GM19397 (cell line): ENCODE measurements around the gene CAMTA1.

ENCODE experiments used
- ATAC-seq: cut with Tn5 transposase; IDR thresholded peaks from one replicate; pipeline ENCODE4 v1.9.1; 2021; ENCODE audit warnings: mild to moderate bottlenecking, moderate library complexity; ENCODE audit not compliant: unreplicated experiment

The CAMTA1 gene

GRCh38 chr1:7495962-7496361 lies 710.7 kb downstream of the CAMTA1 start:
- ATAC-seq, result no peak

GRCh38 chr1:7497107-7497637 lies 711.9 kb downstream of the CAMTA1 start:
- no peak for ATAC-seq

DNA sequence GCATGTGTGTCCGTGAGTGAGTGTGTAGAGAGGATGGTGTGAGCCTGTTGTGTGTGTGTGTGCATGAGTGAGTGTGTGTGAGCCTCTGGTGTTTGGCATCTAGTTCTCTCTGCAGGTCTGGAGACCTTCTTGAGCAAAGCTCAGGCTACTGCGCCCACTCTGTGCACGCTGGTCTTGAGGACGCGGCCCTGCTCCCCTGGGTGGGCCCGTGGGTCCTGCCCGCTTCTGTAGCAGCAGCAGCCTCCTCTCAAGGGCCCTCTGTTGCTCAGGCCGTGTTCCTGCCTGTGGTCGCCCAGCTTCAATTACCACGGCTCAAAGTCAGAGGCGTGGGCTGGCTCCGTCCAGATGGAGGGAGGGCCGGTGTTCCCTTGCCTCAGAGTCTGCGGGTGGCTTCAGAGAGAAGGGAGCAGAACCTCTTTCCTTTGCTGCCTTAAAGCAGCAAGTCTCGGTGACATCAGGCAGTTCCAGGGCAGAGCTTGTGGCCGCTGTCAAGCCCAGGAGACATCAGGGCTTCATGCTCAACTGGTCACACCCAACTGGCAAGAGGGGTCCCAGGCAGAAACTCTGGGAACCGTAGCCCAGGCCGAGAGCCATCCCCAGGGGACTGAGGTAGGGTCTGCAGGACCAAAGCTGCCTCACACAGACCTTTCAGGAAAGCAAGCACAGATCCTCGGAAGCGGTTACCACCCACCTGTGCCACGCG lies 715.3 kb downstream of the CAMTA1 start:
- ATAC-seq, result no peak

DNA sequence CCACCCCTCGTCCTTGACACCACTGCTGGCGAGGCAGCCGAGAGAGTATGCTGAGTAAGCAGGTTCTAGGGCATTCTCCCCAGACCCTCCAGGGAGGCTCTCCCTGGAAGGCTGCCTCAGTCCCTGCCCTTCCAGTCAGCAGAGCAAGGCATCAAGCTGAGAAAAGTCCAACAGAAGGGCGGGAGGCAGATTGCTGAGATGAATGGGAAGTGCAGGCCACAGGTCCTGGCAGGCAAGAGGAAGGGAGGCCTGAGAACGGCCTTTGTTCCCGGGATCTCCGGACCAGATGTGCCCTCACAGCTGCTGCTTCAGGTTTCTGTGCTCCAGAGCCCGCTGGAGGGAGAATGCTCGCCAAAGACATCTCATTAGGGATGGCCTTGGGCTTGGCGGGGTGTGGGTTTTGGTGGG lies 715.8 kb downstream of the CAMTA1 start:
- no peak for ATAC-seq

- no peak for ATAC-seq
Observed at GRCh38 chr1:7501723-7502603, 716.7 kb downstream of the CAMTA1 start.

GRCh38 chr1:7503691-7504437 lies 718.6 kb downstream of the CAMTA1 start:
- ATAC-seq, result no peak

GRCh38 chr1:7504438-7504720 lies 719.1 kb downstream of the CAMTA1 start:
- no peak for ATAC-seq

- ATAC-seq, result no peak
Observed at GRCh38 chr1:7505094-7505770, 720.0 kb downstream of the CAMTA1 start.

DNA sequence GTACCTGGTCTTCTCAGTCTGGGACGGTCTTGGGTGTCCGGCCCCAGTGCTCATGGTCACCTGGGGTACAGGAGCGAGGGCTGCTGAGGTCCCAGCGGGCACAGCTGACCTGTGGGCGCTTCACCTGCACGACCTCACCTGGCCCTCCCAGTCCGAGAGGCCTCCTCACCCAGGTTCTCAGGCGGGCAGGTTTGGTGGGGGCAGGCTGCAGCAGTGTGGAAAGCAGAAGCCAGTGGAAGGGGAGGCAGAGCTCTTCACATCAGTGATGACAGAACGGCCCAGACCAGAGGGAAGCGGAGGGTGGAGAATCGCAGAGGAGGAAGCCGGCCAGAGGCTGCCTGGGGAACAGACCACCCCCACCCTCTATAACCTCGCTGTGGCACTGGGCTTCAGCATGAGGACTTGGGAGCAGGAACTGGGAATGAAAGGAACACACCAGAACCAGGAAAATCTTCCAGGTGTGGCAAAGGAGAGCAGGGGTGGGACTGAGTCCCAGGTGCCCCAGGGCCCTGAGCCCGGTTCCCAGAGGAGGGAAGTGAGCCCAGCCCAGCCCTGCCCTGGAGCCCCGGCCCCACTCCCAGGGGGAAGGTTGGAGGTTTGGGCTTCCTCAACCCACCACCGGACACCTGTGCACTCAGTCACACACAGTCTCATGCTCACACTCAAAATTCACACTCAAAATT lies 720.7 kb downstream of the CAMTA1 start:
- no peak for ATAC-seq

- ATAC-seq, result no peak
Observed at GRCh38 chr1:7506454-7507284, 721.4 kb downstream of the CAMTA1 start.

- ATAC-seq, result no peak
Observed at GRCh38 chr1:7507285-7508019, 722.2 kb downstream of the CAMTA1 start.

- ATAC-seq, result no peak
Observed at GRCh38 chr1:7508052-7508933, 723.0 kb downstream of the CAMTA1 start.

GRCh38 chr1:7508934-7509519 lies 723.8 kb downstream of the CAMTA1 start:
- ATAC-seq, result no peak

GRCh38 chr1:7509598-7509997 lies 724.3 kb downstream of the CAMTA1 start:
- ATAC-seq, result no peak

GRCh38 chr1:7510389-7510931 lies 725.2 kb downstream of the CAMTA1 start:
- ATAC-seq, result no peak

- no peak for ATAC-seq
Observed at GRCh38 chr1:7511381-7511780, 726.1 kb downstream of the CAMTA1 start.

GRCh38 chr1:7513081-7513480 lies 727.8 kb downstream of the CAMTA1 start:
- no peak for ATAC-seq
